Spleen (tissue), 11 donors: Measurements from ENCODE around the gene POLR2J. TPM values are rescaled to one million over a fixed set of nuclear protein-coding genes. Genes with fewer than 3 reads are reported as not detected.

Experiments used
- DNase-seq: peaks from one replicate; pipeline ENCODE4 v3.0.0-alpha.2; 2020
- H3K27ac ChIP-seq, 8 donors: fragments of 200-600 bp; sonication (generic) in 7 of 8; 1 replicate in 4 of 8; 2 replicates in 4 of 8; pipeline versions ENCODE4 v1.5.0 to v1.8.0; 2016 to 2021; ENCODE audit warnings: inconsistent platforms in 4 of 8, mild to moderate bottlenecking in 4 of 8, moderate library complexity in 1 of 8
- H3K27me3 ChIP-seq, 7 donors: fragments of 200-600 bp; sonication (generic) in 6 of 7; replicated peaks in 1 of 7; 1 replicate in 4 of 7; 2 replicates in 3 of 7; pipeline versions ENCODE4 v1.5.0 to v1.8.0; 2016 to 2021; ENCODE audit warnings: inconsistent platforms in 3 of 7, mild to moderate bottlenecking in 1 of 7
- H3K36me3 ChIP-seq, 6 donors: fragments of 200-600 bp; sonication (generic) in 5 of 6; 1 replicate in 4 of 6; 2 replicates in 2 of 6; pipeline versions ENCODE4 v1.5.0 to v1.8.0; 2016 to 2021; ENCODE audit warnings: inconsistent platforms in 2 of 6
- H3K4me1 ChIP-seq, 6 donors: fragments of 200-600 bp; sonication (generic) in 5 of 6; 1 replicate in 3 of 6; 2 replicates in 3 of 6; pipeline versions ENCODE4 v1.5.0 to v1.8.0; 2016 to 2021; ENCODE audit warnings: inconsistent platforms in 3 of 6
- H3K4me3 ChIP-seq, 8 donors: fragments of 200-600 bp; sonication (generic) in 7 of 8; 1 replicate in 4 of 8; 2 replicates in 4 of 8; pipeline versions ENCODE4 v1.5.0 to v1.8.0; 2016 to 2021; ENCODE audit warnings: inconsistent platforms in 4 of 8, mild to moderate bottlenecking in 4 of 8, moderate library complexity in 2 of 8
- H3K9me3 ChIP-seq, 8 donors: fragments of 200-600 bp; sonication (generic) in 7 of 8; 1 replicate in 4 of 8; 2 replicates in 4 of 8; pipeline versions ENCODE4 v1.5.0 to v1.8.0; 2016 to 2021; ENCODE audit warnings: inconsistent platforms in 4 of 8
- CTCF ChIP-seq, 11 experiments: fragments of 200-600 bp in 7 of 11; fragments of 450-650 bp in 4 of 11; sonication (generic) in 4 of 11; IDR thresholded peaks in 8 of 11; conservative IDR thresholded peaks in 3 of 11; 1 replicate in 7 of 11; 2 replicates in 4 of 11; pipeline versions ENCODE4 v1.4.0 to v1.8.0; 2016 to 2021; ENCODE audit warnings: antibody characterized with exemption in 11 of 11, inconsistent platforms in 4 of 11, mild to moderate bottlenecking in 1 of 11
- POLR2A ChIP-seq, 3 donors: fragments of 450-650 bp; IDR thresholded peaks; one replicate each; pipeline ENCODE4 v1.5.1; 2017; ENCODE audit warnings: antibody characterized with exemption in 3 of 3, mild to moderate bottlenecking in 1 of 3
- POLR2AphosphoS5 ChIP-seq, 3 donors: sonication (generic); formaldehyde crosslinking; IDR thresholded peaks; one replicate each; pipeline ENCODE4 v1.5.1; 2017; ENCODE audit warnings: antibody characterized with exemption in 3 of 3
- WGBS, 5 donors: extraction: QIAGEN DNeasy Blood & Tissue Kit in 3 of 5; methylation state at CpG; one replicate each; pipeline versions ENCODE4 v1.1.5 to v1.1.7; 2013 to 2018; 5-methylcytosine and 5-hydroxymethylcytosine counted together
- intact Hi-C: fragments of 100-400 bp; cut with DNase I; formaldehyde crosslinking; loops from one replicate; pipeline ENCODE4 v1.15.0; 2023; ENCODE audit warnings: low total_unique reads
- polyA plus RNA-seq, 3 donors: library from polyadenylated mRNA; stranded (reverse); fragments of 200-250 nt; gene quantifications; one replicate each; pipeline ENCODE4 v1.2.1, GENCODE V29; 2013
- total RNA-seq, 7 donors: library from RNA; depleted of rRNA in 3 of 7; stranded (reverse); fragments of >200 nt in 3 of 7; fragmentation: NEBNext Ultra II Directional in 4 of 7; extraction: Animal tissue kit (Norgen Biotek cat#: 25700) in 4 of 7; gene quantifications; one replicate each; pipeline versions ENCODE4 v1.1.0 to v1.2.1, GENCODE V29; 2016 to 2021
- donor health status: healthy with polysubstance abuse.
- donor health status: DM: no; HTN: no; CAD: no; lungs with moderate emphysema.
- donor health status: DM: no; HTN: no; CAD: no.
- donor health status: Bipolar disorder and iron deficiency.
- donor health status: healthy.
- donor health status: DM: no; HTN: no; CAD: no.
- donor health status: DM: yes; HTN: yes; CAD: no.

The POLR2J gene
- total and polyA plus RNA-seq, 10 donors: 8.4 to 98.8 (median 32.2) TPM

DNA sequence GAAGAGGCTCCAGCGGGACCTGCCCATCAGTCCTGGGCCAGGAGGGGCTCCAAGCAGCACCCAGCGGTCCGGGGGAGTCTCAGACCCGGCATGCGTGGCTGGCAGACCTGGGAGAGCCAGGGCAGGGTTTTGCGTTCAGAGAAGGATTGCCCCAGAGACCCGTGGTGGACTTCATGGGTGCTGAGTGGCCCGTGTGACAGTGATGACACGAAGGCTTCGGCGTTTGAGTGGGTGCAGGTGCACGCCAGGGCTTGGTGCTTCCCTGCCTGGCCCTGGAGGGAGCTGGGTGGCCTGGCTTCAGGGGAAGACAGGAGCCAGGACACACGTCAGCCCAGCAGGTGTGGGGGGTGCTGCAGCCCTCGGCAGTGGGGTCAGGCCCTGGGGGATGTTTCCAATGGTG lies 31.4 kb downstream of the POLR2J start:
- WGBS, 5 donors: 87 to 96% (median 93%) methylated on average over 8 to 14 of the region's 14 CpGs
- peaks cover 0 to 73% (median 37%) of the 10 kb centered on the region in 6 donors for H3K4me1 ChIP-seq
- TF ChIP-seq POLR2AphosphoS5 (IDR thresholded peaks at IDR 0.05) (peak in 1 of 3 donors; percentile 38), CTCF (IDR thresholded peaks at IDR 0.05 in 8 of 11, conservative IDR thresholded peaks at IDR 0.05 in 3 of 11) (no peak)
- H3K27me3 ChIP-seq: no peaks in the 10 kb centered on the region
- peaks cover 5 to 71% (median 32%) of the 10 kb centered on the region in 6 donors for H3K36me3 ChIP-seq
- no peaks in the 10 kb centered on the region for H3K9me3 ChIP-seq
- H3K4me3 ChIP-seq: no peak overlapping the region
- intact Hi-C loops: no loop called here
- peak overlapping the region in 1 of 8 donors; percentile 89 for H3K27ac ChIP-seq
- DNase-seq: no peak

GRCh38 chr7:102446387-102447156 lies 32.1 kb downstream of the POLR2J start:
- TF ChIP-seq CTCF (IDR thresholded peaks at IDR 0.05 in 8 of 11, conservative IDR thresholded peaks at IDR 0.05 in 3 of 11) (no peak), POLR2A (IDR thresholded peaks at IDR 0.05) (no peak), POLR2AphosphoS5 (IDR thresholded peaks at IDR 0.05) (peak; percentile 70 to 84 (median 81))
- WGBS, 5 donors: 88 to 93% (median 91%) methylated on average over 30 to 41 of the region's 41 CpGs
- H3K27me3 ChIP-seq: no peaks in the 10 kb centered on the region
- H3K9me3 ChIP-seq: no peaks in the 10 kb centered on the region
- H3K36me3 ChIP-seq: peaks cover 5 to 79% (median 32%) of the 10 kb centered on the region in 6 donors
- H3K4me3 ChIP-seq: no peak overlapping the region
- intact Hi-C loops: no loop called here
- H3K4me1 ChIP-seq: peaks cover 0 to 80% (median 41%) of the 10 kb centered on the region in 6 donors
- peak; percentile 81 for DNase-seq
- peak overlapping the region in 4 of 8 donors; percentile 84 to 89 (median 86) for H3K27ac ChIP-seq

- TF ChIP-seq CTCF (IDR thresholded peaks at IDR 0.05 in 8 of 11, conservative IDR thresholded peaks at IDR 0.05 in 3 of 11) (no peak), POLR2A (IDR thresholded peaks at IDR 0.05) (no peak), POLR2AphosphoS5 (IDR thresholded peaks at IDR 0.05) (no peak)
- WGBS, 5 donors: 46 to 73% (median 67%) methylated on average over 2 of the region's 2 CpGs
- H3K4me1 ChIP-seq: peaks cover 3 to 88% (median 47%) of the 10 kb centered on the region in 6 donors
- no peak for DNase-seq
- peak overlapping the region in 5 of 8 donors; percentile 36 to 89 (median 84) for H3K27ac ChIP-seq
- no peaks in the 10 kb centered on the region for H3K27me3 ChIP-seq
- intact Hi-C loops: no loop called here
- H3K4me3 ChIP-seq: no peak overlapping the region
- H3K9me3 ChIP-seq: no peaks in the 10 kb centered on the region
- peaks cover 5 to 88% (median 35%) of the 10 kb centered on the region in 6 donors for H3K36me3 ChIP-seq
Measured at GRCh38 chr7:102445674-102446071, 33.0 kb downstream of the POLR2J start.

DNA sequence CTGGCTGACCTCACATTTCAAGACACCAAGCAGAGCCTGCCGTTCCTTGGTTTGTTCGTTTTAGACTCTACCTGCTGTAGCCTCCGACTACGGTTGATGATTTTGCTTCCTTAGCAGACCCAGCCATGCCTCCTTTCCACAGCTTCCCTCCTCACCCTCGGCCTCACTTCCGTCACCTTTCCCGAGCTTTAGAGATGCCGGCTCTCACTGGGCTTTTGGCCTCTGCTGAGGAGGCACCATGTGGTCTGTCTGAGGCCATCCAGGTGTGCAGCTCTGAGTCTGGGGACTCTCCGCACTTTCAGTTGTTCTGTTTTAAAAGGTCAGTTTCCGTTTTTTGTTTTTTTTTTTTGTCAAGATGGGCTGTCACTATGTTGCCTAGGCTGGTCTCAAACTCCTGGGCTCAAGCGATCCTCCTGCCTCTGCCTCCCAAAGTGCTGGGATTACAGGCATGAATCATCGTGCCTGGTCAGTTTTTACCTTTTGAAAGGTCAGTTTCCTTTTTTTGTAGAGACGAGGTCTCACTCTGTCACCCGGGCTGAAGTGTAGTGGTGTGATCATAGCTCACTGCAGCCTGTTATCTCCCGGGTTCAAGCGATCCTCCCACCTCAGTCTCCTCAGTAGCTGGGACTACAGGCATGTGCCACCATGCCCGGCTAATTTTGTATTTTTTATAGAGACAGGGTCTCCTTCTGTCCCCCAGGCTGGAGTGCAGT lies 33.6 kb downstream of the POLR2J start:
- Histone ChIP-seq H3K4me3 (peak overlapping the region in 1 of 8 donors; percentile 27), H3K27me3 (no peaks in the 10 kb centered on the region), H3K27ac (peak overlapping the region in 5 of 8 donors; percentile 36 to 89 (median 84)), H3K4me1 (peaks cover 4 to 88% (median 51%) of the 10 kb centered on the region in 6 donors), H3K36me3 (peaks cover 5 to 93% (median 40%) of the 10 kb centered on the region in 6 donors), H3K9me3 (no peaks in the 10 kb centered on the region)
- intact Hi-C loops: no loop called here
- no peak for DNase-seq
- 77 to 84% (median 80%) methylated on average over 17 of the region's 17 CpGs for WGBS, 5 donors
- TF ChIP-seq POLR2AphosphoS5 (IDR thresholded peaks at IDR 0.05) (peak; percentile 40 to 74 (median 64)), CTCF (IDR thresholded peaks at IDR 0.05 in 8 of 11, conservative IDR thresholded peaks at IDR 0.05 in 3 of 11) (no peak), POLR2A (IDR thresholded peaks at IDR 0.05) (no peak)
